ENCODE data around the gene MRPL52. TPM values are rescaled to one million over a fixed set of nuclear protein-coding genes. Genes with fewer than 3 reads are reported as not detected.
A peak's percentile ranks its signal among the peaks of the same experiment; 100 is the strongest.

Gene MRPL52
- total and polyA plus RNA-seq, 2 of the 13 experiments (the other 11 are each of a cell fraction or from before 2014, with no cell fraction given) = 118 to 329 TPM

DNA sequence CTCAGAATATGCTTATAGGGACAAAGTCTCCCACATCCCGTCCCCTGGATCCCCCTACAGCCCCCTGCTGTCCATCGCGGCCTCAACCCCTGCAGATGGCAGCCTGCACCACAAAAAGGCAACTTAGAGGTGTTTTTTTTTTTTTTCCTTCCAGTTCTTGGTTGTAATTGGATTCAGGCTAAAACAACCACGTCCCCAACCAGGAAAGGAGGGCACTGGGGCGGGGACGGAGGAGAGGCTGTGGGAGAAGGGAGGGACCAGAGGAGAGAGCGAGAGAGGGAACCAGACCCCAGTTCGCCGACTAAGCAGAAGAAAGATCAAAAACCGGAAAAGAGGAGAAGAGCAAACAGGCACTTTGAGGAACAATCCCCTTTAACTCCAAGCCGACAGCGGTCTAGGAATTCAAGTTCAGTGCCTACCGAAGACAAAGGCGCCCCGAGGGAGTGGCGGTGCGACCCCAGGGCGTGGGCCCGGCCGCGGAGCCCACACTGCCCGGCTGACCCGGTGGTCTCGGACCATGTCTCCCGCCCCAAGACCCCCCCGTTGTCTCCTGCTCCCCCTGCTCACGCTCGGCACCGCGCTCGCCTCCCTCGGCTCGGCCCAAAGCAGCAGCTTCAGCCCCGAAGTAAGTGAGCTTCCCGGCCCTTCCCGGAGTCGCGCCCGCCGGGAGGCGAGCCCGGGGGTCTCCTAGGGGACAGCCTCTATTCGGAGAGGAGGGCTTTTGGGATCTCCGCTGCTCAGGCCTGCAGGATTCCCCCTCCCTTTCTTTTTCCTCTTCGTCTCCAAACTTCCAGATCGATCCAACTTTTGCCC, 6.8 kb downstream of the MRPL52 start, which contains the start of gene MMP14 (continued):
- TF ChIP-seq, protein P1, sequence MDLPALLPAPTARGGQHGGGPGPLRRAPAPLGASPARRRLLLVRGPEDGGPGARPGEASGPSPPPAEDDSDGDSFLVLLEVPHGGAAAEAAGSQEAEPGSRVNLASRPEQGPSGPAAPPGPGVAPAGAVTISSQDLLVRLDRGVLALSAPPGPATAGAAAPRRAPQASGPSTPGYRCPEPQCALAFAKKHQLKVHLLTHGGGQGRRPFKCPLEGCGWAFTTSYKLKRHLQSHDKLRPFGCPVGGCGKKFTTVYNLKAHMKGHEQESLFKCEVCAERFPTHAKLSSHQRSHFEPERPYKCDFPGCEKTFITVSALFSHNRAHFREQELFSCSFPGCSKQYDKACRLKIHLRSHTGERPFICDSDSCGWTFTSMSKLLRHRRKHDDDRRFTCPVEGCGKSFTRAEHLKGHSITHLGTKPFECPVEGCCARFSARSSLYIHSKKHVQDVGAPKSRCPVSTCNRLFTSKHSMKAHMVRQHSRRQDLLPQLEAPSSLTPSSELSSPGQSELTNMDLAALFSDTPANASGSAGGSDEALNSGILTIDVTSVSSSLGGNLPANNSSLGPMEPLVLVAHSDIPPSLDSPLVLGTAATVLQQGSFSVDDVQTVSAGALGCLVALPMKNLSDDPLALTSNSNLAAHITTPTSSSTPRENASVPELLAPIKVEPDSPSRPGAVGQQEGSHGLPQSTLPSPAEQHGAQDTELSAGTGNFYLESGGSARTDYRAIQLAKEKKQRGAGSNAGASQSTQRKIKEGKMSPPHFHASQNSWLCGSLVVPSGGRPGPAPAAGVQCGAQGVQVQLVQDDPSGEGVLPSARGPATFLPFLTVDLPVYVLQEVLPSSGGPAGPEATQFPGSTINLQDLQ (CRISPR knock-in tag; IDR thresholded peaks at IDR 0.05) = peak; percentile 14; the same call in 1 of the 2 replicates
- TF ChIP-seq ZNF263 (CRISPR knock-in tag; IDR thresholded peaks at IDR 0.05) (0 out of 2 replicates have a peak, but pooled peaks have one; percentile 23), SNAPC2 (CRISPR knock-in tag; IDR thresholded peaks at IDR 0.05) (0 out of 2 replicates have a peak, but pooled peaks have one; percentile 21), KLF13 (CRISPR knock-in tag; IDR thresholded peaks at IDR 0.05) (no peak), EEA1 (CRISPR knock-in tag; IDR thresholded peaks at IDR 0.05; ENCODE audit: borderline replicate concordance) (peak; percentile 9; the same call in 1 of the 2 replicates), TAF15 (IDR thresholded peaks at IDR 0.05; ENCODE audit: low read depth, low read length, poor library complexity, severe bottlenecking) (peak; percentile 93), ZNF550 (CRISPR knock-in tag; IDR thresholded peaks at IDR 0.05; ENCODE audit: borderline replicate concordance) (no peak), HNF4G (IDR thresholded peaks at IDR 0.05; ENCODE audit: borderline replicate concordance, low read depth, low read length) (no peak), HNF4G (CRISPR knock-in tag; IDR thresholded peaks at IDR 0.05; ENCODE audit: borderline replicate concordance, low read depth) (no peak), POLR2AphosphoS5 (IDR thresholded peaks at IDR 0.05; ENCODE audit: low read depth, low read length) (peak; percentile 12; the same call in 1 of the 2 replicates), GATAD1 (CRISPR knock-in tag; IDR thresholded peaks at IDR 0.05) (0 out of 2 replicates have a peak, but pooled peaks have one; percentile 16), NKX3-1 (CRISPR knock-in tag; IDR thresholded peaks at IDR 0.05) (peak; percentile 40; the same call in 1 of the 2 replicates), ZFYVE20 (CRISPR knock-in tag; IDR thresholded peaks at IDR 0.05; ENCODE audit: borderline replicate concordance, low read depth) (no peak)
- TF ChIP-seq, protein P2, sequence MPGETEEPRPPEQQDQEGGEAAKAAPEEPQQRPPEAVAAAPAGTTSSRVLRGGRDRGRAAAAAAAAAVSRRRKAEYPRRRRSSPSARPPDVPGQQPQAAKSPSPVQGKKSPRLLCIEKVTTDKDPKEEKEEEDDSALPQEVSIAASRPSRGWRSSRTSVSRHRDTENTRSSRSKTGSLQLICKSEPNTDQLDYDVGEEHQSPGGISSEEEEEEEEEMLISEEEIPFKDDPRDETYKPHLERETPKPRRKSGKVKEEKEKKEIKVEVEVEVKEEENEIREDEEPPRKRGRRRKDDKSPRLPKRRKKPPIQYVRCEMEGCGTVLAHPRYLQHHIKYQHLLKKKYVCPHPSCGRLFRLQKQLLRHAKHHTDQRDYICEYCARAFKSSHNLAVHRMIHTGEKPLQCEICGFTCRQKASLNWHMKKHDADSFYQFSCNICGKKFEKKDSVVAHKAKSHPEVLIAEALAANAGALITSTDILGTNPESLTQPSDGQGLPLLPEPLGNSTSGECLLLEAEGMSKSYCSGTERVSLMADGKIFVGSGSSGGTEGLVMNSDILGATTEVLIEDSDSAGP (CRISPR knock-in tag; IDR thresholded peaks at IDR 0.05; ENCODE audit: borderline replicate concordance) = peak; percentile 14; the same call in 1 of the 2 replicates
- TF ChIP-seq, protein P3, sequence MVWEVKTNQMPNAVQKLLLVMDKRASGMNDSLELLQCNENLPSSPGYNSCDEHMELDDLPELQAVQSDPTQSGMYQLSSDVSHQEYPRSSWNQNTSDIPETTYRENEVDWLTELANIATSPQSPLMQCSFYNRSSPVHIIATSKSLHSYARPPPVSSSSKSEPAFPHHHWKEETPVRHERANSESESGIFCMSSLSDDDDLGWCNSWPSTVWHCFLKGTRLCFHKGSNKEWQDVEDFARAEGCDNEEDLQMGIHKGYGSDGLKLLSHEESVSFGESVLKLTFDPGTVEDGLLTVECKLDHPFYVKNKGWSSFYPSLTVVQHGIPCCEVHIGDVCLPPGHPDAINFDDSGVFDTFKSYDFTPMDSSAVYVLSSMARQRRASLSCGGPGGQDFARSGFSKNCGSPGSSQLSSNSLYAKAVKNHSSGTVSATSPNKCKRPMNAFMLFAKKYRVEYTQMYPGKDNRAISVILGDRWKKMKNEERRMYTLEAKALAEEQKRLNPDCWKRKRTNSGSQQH (CRISPR knock-in tag; IDR thresholded peaks at IDR 0.05; ENCODE audit: low read depth) = no peak
- TF ChIP-seq, protein P4, sequence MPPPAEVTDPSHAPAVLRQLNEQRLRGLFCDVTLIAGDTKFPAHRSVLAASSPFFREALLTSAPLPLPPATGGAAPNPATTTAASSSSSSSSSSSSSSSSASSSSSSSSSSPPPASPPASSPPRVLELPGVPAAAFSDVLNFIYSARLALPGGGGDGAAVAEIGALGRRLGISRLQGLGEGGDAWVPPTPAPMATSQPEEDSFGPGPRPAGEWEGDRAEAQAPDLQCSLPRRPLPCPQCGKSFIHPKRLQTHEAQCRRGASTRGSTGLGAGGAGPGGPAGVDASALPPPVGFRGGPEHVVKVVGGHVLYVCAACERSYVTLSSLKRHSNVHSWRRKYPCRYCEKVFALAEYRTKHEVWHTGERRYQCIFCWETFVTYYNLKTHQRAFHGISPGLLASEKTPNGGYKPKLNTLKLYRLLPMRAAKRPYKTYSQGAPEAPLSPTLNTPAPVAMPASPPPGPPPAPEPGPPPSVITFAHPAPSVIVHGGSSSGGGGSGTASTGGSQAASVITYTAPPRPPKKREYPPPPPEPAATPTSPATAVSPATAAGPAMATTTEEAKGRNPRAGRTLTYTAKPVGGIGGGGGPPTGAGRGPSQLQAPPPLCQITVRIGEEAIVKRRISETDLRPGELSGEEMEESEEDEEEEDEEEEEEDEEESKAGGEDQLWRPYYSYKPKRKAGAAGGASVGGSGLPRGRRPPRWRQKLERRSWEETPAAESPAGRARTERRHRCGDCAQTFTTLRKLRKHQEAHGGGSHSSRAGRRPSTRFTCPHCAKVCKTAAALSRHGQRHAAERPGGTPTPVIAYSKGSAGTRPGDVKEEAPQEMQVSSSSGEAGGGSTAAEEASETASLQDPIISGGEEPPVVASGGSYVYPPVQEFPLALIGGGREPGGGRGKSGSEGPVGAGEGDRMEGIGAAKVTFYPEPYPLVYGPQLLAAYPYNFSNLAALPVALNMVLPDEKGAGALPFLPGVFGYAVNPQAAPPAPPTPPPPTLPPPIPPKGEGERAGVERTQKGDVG (CRISPR knock-in tag; IDR thresholded peaks at IDR 0.05; ENCODE audit: borderline replicate concordance) = 0 out of 2 replicates have a peak, but pooled peaks have one; percentile 20
- TF ChIP-seq, protein P5, sequence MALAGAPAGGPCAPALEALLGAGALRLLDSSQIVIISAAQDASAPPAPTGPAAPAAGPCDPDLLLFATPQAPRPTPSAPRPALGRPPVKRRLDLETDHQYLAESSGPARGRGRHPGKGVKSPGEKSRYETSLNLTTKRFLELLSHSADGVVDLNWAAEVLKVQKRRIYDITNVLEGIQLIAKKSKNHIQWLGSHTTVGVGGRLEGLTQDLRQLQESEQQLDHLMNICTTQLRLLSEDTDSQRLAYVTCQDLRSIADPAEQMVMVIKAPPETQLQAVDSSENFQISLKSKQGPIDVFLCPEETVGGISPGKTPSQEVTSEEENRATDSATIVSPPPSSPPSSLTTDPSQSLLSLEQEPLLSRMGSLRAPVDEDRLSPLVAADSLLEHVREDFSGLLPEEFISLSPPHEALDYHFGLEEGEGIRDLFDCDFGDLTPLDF (CRISPR knock-in tag; IDR thresholded peaks at IDR 0.05) = no peak

All from HepG2 (cell line).